Loucy (cell line): ENCODE measurements around the gene VIPR2.

Source experiments
- EZH2phosphoT487 ChIP-seq: fragments of 200-600 bp; IDR thresholded peaks from 2 replicates; pipeline ENCODE4 v1.6.1; 2018; ENCODE audit warnings: antibody characterized with exemption, mild to moderate bottlenecking, moderate library complexity, borderline replicate concordance
- TF ChIP-seq, protein P1 (sequence below): fragments of 200-600 bp; sonication (generic); conservative IDR thresholded peaks from 2 replicates; pipeline ENCODE4 v1.5.1; 2014; ENCODE audit warnings: mild to moderate bottlenecking, antibody characterized with exemption, low read length

- TF ChIP-seq, protein P1, sequence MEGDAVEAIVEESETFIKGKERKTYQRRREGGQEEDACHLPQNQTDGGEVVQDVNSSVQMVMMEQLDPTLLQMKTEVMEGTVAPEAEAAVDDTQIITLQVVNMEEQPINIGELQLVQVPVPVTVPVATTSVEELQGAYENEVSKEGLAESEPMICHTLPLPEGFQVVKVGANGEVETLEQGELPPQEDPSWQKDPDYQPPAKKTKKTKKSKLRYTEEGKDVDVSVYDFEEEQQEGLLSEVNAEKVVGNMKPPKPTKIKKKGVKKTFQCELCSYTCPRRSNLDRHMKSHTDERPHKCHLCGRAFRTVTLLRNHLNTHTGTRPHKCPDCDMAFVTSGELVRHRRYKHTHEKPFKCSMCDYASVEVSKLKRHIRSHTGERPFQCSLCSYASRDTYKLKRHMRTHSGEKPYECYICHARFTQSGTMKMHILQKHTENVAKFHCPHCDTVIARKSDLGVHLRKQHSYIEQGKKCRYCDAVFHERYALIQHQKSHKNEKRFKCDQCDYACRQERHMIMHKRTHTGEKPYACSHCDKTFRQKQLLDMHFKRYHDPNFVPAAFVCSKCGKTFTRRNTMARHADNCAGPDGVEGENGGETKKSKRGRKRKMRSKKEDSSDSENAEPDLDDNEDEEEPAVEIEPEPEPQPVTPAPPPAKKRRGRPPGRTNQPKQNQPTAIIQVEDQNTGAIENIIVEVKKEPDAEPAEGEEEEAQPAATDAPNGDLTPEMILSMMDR, result no peak
- TF ChIP-seq EZH2phosphoT487, result no peak
Observed at GRCh38 chr7:159136846-159137245, 7.8 kb downstream of the VIPR2 start.
